ENCODE results near the gene ALDH1L1.

DNA sequence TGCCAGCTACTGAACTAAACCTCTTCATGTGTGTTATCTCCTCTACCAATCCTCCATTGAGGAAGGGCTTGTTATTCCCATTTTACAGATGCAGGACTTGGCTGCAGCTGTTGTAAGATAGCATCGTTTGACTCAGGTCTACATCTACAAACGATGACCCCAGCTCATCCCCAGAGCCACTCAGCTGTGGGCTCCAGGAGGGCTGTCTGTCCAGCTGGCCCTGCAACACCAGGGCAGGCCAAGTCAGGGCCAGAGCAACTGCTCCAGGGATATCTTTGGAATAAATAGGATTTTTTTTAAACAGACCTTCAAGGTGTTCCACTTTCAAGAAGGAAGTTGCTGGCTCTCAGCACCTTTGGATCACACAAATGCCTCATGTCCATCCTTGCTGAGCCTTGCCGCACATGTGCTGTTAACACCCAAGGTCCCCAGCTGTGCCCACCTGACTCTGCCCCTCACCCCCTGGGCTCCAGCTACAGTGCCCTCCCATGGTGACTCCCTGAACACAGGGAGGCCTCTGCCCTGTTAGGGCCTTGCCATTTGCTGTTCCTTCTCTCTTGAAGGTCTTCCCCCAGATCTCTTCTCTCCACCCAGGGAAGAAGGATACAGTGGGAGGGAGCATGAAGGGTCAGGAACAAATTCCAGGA lies 31.0 kb downstream of the ALDH1L1 start:
- TF ChIP-seq POLR2A (IDR thresholded peaks at IDR 0.05; ENCODE audit: low read depth), result no peak
- TF ChIP-seq, protein P1, sequence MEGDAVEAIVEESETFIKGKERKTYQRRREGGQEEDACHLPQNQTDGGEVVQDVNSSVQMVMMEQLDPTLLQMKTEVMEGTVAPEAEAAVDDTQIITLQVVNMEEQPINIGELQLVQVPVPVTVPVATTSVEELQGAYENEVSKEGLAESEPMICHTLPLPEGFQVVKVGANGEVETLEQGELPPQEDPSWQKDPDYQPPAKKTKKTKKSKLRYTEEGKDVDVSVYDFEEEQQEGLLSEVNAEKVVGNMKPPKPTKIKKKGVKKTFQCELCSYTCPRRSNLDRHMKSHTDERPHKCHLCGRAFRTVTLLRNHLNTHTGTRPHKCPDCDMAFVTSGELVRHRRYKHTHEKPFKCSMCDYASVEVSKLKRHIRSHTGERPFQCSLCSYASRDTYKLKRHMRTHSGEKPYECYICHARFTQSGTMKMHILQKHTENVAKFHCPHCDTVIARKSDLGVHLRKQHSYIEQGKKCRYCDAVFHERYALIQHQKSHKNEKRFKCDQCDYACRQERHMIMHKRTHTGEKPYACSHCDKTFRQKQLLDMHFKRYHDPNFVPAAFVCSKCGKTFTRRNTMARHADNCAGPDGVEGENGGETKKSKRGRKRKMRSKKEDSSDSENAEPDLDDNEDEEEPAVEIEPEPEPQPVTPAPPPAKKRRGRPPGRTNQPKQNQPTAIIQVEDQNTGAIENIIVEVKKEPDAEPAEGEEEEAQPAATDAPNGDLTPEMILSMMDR (IDR thresholded peaks at IDR 0.05), result no peak
